Adrenal gland (tissue), 5 donors: ENCODE measurements around the gene AGPAT2.

Experiments used
- CTCF ChIP-seq, 6 experiments: fragments of 450-650 bp in 4 of 6; fragments of 200-600 bp in 2 of 6; sonication (generic) in 1 of 6; IDR thresholded peaks; 1 replicate in 5 of 6; 2 replicates in 1 of 6; pipeline versions ENCODE4 v1.5.1 to v1.8.0; 2016 to 2021; ENCODE audit warnings: antibody characterized with exemption in 6 of 6, mild to moderate bottlenecking in 2 of 6, moderate library complexity in 1 of 6
- POLR2A ChIP-seq, 2 donors: fragments of 450-650 bp; IDR thresholded peaks; one replicate each; pipeline ENCODE4 v1.6.1; 2017; ENCODE audit warnings: antibody characterized with exemption in 2 of 2, mild to moderate bottlenecking in 2 of 2, moderate library complexity in 1 of 2
- donor health status: DM: no; HTN: no; CAD: no.

- no peak for TF ChIP-seq POLR2A (IDR thresholded peaks at IDR 0.05)
- no peak for TF ChIP-seq CTCF (IDR thresholded peaks at IDR 0.05)
These were observed 25.5 kb downstream of the AGPAT2 start for GRCh38 chr9:136661641-136662325.
